ENCODE data around the gene STAC2. TPM values are rescaled to one million over a fixed set of nuclear protein-coding genes. Genes with fewer than 3 reads are reported as not detected.
"Not testable (repeated sequence)": the region's sequence is repeated elsewhere in the genome, so short reads cannot be mapped to it uniquely, and the experiment has no call there.

The STAC2 gene
- total RNA-seq, 3 donors from 2014 or later = 0.17 to 0.79 TPM; not detected in 1

DNA sequence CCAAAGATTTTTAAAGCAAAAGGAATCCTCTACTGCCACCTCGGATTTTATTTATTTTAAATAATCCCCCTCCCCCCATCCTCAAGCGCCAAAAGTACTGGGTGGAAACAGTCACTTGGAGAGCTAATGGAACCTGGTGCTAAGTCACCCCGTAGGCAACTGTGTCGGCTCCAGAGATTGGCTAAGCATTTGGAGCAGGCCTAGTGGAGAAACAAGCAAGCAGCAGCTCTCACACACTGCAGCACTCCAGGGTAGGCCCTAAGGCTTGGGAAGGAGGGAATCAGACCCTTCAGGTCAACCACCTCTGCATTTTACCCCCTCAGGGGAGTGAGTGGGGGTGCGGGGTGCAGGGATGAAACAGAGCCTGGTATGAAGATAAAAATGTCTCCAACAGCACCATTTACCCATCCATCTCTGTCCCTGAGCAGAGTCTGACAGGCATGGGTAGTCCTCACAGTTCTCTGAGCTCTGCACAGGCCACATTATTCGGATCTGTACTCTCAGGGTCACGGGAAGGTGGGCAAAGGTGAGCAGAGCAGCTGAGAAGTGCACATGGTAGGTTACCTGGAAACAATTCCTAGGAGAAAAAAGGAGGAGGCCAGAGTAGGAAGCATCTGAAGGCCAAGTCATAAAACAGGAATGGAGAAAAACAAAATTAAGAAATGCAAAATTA is 27.2 kb upstream of the STAC2 start:
- intact Hi-C loops (cut with DNase I, micrococcal nuclease) = no loop called here
- H3K36me3 ChIP-seq (ENCODE audit: low read depth) = no peaks in the 10 kb centered on the region
- no peak overlapping the region for H3K4me3 ChIP-seq
- DNase-seq (no peak), ATAC-seq (no peak)
- peaks cover 9% of the 10 kb centered on the region for H3K4me1 ChIP-seq (ENCODE audit: low read depth)
- H3K9me3 ChIP-seq = no peaks in the 10 kb centered on the region
- TF ChIP-seq, protein P1, sequence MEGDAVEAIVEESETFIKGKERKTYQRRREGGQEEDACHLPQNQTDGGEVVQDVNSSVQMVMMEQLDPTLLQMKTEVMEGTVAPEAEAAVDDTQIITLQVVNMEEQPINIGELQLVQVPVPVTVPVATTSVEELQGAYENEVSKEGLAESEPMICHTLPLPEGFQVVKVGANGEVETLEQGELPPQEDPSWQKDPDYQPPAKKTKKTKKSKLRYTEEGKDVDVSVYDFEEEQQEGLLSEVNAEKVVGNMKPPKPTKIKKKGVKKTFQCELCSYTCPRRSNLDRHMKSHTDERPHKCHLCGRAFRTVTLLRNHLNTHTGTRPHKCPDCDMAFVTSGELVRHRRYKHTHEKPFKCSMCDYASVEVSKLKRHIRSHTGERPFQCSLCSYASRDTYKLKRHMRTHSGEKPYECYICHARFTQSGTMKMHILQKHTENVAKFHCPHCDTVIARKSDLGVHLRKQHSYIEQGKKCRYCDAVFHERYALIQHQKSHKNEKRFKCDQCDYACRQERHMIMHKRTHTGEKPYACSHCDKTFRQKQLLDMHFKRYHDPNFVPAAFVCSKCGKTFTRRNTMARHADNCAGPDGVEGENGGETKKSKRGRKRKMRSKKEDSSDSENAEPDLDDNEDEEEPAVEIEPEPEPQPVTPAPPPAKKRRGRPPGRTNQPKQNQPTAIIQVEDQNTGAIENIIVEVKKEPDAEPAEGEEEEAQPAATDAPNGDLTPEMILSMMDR (IDR thresholded peaks at IDR 0.05) = no peak

DNA sequence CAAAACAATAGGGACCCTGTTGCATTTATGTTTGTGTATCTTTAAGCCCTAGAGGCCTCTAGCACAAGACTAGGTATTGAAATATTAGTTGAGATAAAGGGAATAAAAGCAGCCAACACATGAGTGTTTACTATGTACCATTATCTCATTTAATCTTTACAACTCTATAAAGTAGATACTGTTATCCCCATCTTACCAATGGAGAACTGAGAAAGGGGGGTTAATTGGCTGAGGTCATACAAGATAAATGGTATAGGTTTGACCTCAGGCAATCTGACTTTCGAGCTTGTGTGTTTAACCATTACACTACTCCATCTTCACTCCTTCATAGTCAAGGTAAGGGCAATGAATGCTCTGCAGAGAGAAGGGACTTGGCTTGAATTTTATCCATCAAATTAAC is 26.3 kb upstream of the STAC2 start:
- H3K4me1 ChIP-seq (ENCODE audit: low read depth) = peaks cover 2% of the 10 kb centered on the region
- TF ChIP-seq, protein P1 (IDR thresholded peaks at IDR 0.05) = no peak
- intact Hi-C loops (cut with DNase I, micrococcal nuclease) = no loop called here
- H3K36me3 ChIP-seq (ENCODE audit: low read depth) = no peaks in the 10 kb centered on the region
- H3K9me3 ChIP-seq = no peaks in the 10 kb centered on the region
- H3K4me3 ChIP-seq = no peak overlapping the region
- no peak for ATAC-seq
- no peak for DNase-seq

DNA sequence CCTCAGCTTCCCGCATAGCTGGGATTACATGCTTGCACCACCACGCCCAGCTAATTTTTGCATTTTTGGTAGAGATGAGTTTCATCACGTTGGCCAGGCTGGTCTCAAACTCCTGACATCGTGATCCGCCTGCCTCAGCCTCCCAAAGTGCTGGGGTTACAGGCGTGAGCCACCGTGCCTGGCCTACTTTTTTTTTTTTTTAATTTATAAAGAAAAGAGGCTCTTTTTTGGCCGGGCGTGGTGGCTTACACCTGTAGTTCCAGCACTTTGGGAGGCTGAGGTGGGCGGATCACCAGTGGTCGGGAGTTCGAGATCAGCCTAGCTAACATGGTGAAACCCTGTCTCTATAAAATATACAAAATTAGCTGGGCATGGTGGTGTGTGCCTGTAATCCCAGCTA is 24.3 kb upstream of the STAC2 start:
- H3K36me3 ChIP-seq (ENCODE audit: low read depth); H3K9me3 ChIP-seq; H3K4me3 ChIP-seq; H3K4me1 ChIP-seq (ENCODE audit: low read depth); intact Hi-C loops (cut with DNase I, micrococcal nuclease); DNase-seq; ATAC-seq: not testable (repeated sequence)

DNA sequence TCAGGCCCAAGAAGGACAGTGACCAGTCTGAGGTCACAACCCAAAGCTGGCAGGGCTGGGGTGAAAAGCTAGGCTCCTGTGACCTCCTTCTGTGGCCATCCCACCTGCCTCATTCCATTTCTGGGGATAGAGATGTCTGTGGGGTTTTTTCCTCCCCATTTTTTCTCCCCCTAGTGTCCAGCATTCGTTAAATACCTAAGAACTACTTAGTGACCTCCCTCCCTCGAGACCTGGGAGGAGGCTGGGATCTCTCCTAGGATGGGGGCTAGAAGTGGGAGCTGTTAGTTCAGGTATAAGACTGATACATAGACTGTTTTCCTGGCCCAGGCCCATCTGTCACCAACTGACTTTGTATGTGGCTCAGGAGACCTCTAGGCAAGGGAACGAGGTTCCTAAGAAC is 20.5 kb upstream of the STAC2 start:
- no peaks in the 10 kb centered on the region for H3K36me3 ChIP-seq (ENCODE audit: low read depth)
- DNase-seq (no peak), ATAC-seq (no peak)
- no peaks in the 10 kb centered on the region for H3K9me3 ChIP-seq
- TF ChIP-seq, protein P1 (IDR thresholded peaks at IDR 0.05) = no peak
- H3K4me3 ChIP-seq = no peak overlapping the region
- intact Hi-C loops (cut with DNase I, micrococcal nuclease) = loop anchor here in 1 of 2 donors (10.0 kb wide), 1 partner anchor 261 kb away; no protein-coding TSS in a partner anchor
- H3K4me1 ChIP-seq (ENCODE audit: low read depth) = peaks cover 5% of the 10 kb centered on the region

DNA sequence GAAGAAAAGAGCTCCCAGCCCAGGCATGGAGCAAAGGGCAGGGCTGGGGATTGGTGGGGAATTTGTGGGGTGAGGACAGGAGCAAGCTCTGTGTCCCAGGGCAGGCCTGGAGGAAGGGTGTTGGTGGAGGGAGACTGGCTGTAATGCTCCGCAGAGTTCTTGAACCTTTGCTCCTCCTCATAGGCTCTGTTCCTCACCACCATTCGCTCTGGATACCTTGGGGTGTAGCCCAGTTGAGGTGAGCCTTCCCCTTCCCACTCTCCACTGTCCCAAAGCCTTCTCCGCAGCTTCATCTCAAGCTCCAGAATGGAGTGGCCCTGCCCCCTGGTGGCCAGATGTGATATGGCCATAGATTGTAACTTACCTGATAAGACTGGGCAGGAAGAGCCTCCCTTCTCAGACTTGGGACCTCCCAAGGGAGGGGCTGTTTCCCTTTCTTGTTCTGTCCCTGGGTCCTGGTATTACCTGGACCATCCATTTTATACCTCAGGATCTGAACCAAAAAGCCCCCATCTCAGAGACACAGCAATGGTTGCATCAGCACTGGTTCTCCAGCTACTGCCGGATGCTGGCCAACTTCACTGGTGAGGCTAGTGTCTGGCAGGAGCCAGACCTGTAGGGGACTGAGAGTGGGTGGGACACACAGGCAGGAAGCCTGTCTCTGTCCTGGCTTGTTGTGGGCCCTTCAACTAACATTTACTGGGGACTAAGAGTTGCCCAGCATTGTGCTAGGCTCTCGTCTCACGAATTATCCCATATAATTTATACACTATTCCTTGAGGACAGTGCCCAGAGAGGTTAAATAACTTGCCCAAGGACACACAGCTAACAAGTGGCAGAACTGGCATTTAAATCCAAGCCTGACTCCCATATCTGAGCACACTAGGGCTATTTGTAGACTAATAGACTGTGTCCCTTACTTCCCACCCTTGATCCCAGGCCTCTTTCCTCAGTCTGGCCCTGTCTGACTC is 19.1 kb upstream of the STAC2 start:
- peak; percentile 77 to 96 (median 88) for DNase-seq
- peak; percentile 97 for ATAC-seq
- no peaks in the 10 kb centered on the region for H3K36me3 ChIP-seq (ENCODE audit: low read depth)
- intact Hi-C loops (cut with DNase I, micrococcal nuclease) = loop anchor here in 1 of 2 donors (10.0 kb wide), 1 partner anchor 260 kb away; no protein-coding TSS in a partner anchor
- TF ChIP-seq, protein P1 (IDR thresholded peaks at IDR 0.05) = peak; percentile 75
- no peaks in the 10 kb centered on the region for H3K9me3 ChIP-seq
- peaks cover 5% of the 10 kb centered on the region for H3K4me1 ChIP-seq (ENCODE audit: low read depth)
- H3K4me3 ChIP-seq = no peak overlapping the region
